Epithelial cell of esophagus (primary cell): Measurements from ENCODE around the gene ATPAF1.

Experiments used
- DNase-seq: peaks from one replicate; pipeline ENCODE4 v3.0.0; 2010; ENCODE audit warnings: low read depth
- H3K4me3 ChIP-seq: 2 replicates; pipeline ENCODE4 v1.5.1; 2011; ENCODE audit warnings: mild to moderate bottlenecking, low read length, control low read depth
- CTCF ChIP-seq: IDR thresholded peaks from 2 replicates; pipeline ENCODE4 v1.5.1; 2011; ENCODE audit warnings: low read depth, mild to moderate bottlenecking, low read length, control low read depth, inconsistent platforms; ENCODE audit not compliant: insufficient read depth; ENCODE audit errors: missing control alignments

Gene ATPAF1

GRCh38 chr1:46639547-46639946 lies 28.6 kb downstream of the ATPAF1 start:
- H3K4me3 ChIP-seq, result no peak overlapping the region
- no peak for TF ChIP-seq CTCF
- DNase-seq, result peak; percentile 67

GRCh38 chr1:46638921-46639320 lies 29.2 kb downstream of the ATPAF1 start:
- DNase-seq, result no peak
- H3K4me3 ChIP-seq, result no peak overlapping the region
- TF ChIP-seq CTCF, result no peak

GRCh38 chr1:46637444-46638083 lies 30.6 kb downstream of the ATPAF1 start:
- H3K4me3 ChIP-seq, result no peak overlapping the region
- no peak for DNase-seq
- TF ChIP-seq CTCF, result no peak

GRCh38 chr1:46635205-46635604 lies 33.0 kb downstream of the ATPAF1 start:
- no peak overlapping the region for H3K4me3 ChIP-seq
- no peak for TF ChIP-seq CTCF

GRCh38 chr1:46630719-46631118 lies 37.4 kb downstream of the ATPAF1 start:
- TF ChIP-seq CTCF, result no peak

More at GRCh38 chr1:46635205-46635604, 33.0 kb downstream of the ATPAF1 start:
- no peak for DNase-seq

GRCh38 chr1:46623743-46624644 lies 44.2 kb downstream of the ATPAF1 start:
- TF ChIP-seq CTCF, result no peak
- DNase-seq, result no peak
- H3K4me3 ChIP-seq, result no peak overlapping the region

More at GRCh38 chr1:46630719-46631118, 37.4 kb downstream of the ATPAF1 start:
- no peak for DNase-seq
- no peak overlapping the region for H3K4me3 ChIP-seq
